NCI-H69 (cell line): ENCODE measurements around the gene REXO4.
"Not testable (repeated sequence)": the region's sequence is repeated elsewhere in the genome, so short reads cannot be mapped to it uniquely, and the experiment has no call there.

Experiments used
- DNase-seq: peaks from one replicate; lab custom pipeline; 2025; lab: John Stamatoyannopoulos, UW

Gene REXO4

DNA sequence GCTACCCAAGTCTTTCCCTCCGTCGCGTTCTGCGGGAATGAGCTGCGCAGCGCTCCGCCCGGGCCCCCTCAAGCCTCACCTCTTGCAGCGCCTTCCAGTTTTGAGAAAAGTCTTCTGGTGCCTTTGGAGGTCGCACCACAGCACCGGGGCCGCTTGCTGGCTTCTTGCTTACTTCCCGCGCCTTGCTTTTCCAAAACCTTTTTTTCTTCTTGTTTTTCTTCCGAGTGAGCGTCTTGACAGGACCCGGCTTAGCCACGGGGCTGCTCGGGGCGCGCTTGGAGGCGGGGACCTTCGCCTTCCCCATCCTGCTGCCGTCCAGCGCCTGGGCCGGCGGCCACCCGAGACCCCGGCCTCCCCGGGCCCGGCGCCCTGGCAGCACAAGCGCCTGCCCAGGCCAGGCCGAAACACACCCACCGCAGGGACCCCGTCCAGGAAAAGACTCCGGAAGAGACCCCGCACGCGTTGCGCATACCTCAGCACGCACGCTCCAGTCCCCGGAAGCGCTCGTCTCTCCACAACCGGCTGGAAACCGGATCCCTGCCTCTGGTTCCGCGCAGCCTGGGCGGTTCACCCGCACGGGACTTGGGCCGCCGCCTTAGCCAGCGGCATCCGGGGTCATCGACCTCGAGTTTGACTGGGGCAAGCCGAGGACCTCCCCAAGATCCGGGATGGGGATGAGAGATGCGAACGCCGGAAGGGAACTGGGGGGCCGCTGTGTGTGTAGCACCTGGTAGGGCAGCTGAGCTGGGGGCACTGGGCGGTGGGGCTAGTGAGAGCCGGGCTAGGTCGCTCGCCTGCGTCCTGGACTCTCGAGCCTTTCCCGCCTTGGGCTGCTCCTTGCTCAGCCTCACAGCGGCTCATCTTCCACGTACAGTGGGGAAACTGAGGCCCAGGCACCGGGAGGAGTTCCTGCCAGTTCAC is at the start of gene REXO4:
Gene REXO4, minus strand, starts transcription at position 470 of the 921 bp plus-strand sequence. Its CDS starts 166 bp downstream, at position 304.
- peak; percentile 90 for DNase-seq

GRCh38 chr9:133467101-133467500 is 49.3 kb upstream of the REXO4 start:
- no peak for DNase-seq

DNA sequence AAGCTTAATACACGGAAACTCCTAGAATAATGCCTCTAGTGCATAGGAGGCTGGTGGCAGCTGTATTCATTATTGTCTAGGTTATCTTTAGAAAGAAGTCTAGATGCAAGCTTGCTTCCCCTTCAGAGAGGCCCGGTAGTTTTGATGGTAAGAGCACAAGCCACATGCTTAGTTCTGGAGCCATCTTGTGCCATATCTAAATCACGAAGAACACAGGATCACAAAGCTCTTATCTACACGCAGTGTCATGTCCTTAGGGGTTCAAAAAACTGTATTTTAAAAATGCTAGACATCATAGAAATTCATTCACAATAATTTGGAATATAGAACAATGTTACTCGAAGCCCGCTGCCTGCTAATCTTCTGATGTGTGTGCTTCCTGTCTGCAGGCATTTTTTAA is 48.2 kb upstream of the REXO4 start:
- DNase-seq, result no peak

DNA sequence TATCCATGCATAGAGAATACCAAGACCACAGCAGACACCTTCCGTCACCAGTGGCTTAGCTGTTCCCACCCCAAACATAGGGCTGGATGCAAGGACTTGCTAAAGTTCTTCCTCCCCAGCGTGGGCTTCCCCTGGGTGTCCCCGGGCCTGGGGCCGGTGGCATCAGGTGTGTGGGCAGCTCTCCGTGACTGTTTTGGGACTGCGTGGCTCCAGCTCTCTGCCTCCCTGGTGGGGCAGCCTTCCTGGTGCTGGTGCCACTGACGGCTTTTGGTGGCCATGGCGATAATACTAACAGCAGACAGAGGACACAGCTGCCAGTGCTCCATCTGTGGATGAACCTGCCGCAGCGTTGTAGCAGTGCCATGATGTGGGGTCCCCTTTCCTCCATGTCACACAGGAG is 46.8 kb upstream of the REXO4 start:
- DNase-seq, result no peak

GRCh38 chr9:133463864-133464615 is 46.2 kb upstream of the REXO4 start:
- no peak for DNase-seq

- peak; percentile 27 for DNase-seq
These were observed 45.5 kb upstream of the REXO4 start for GRCh38 chr9:133463234-133463863.

GRCh38 chr9:133461975-133462374 is 44.2 kb upstream of the REXO4 start:
- peak; percentile 87 for DNase-seq

- DNase-seq, result peak; percentile 93
These were observed 42.8 kb upstream of the REXO4 start for GRCh38 chr9:133460405-133461175.

DNA sequence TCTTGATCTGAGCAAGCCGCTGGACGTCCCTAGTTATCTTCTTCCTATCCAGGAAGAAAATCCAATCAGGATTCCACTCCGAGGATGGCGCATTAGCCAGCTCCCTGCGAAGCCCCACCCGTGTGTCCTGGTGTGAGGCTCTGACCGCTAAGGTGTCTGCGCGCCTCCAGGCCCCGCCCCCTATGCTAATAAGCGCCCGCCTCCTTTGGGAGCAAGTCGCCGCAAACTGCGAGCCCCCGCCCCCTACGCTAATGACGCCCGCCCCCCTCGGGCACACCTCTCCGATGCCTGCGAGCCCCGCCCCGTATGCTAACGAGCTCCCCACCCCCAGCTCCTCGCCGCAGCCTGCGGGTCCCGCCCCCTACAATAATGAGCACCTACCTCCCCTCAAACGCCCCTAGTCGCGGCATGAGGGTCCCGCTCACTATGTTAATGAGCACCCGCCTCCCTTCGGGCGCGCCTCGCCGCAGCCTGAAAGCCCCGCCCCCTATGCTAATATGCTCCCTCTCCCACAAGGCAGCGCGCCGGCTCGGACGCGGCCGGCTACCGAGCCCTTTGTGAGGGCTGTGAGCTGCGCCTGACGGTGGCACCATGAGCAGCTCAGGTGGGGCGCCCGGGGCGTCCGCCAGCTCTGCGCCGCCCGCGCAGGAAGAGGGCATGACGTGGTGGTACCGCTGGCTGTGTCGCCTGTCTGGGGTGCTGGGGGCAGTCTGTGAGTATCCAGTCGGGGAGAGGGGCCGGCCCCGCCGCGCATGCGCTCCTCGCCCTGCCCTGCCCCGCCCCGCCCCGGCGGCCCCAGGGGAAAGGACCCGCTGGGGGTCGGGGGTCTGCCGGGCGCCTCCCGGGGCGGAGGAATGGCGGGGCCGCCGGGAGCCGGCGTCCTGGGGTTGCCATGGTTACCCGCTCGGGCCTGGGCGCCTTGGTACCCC is 41.9 kb upstream of the REXO4 start, which contains the start of gene CACFD1:
Gene CACFD1, plus strand, starts transcription at position 503 of the 929 bp plus-strand sequence. Its CDS starts 89 bp downstream, at position 592.
- DNase-seq, result peak; percentile 100

DNA sequence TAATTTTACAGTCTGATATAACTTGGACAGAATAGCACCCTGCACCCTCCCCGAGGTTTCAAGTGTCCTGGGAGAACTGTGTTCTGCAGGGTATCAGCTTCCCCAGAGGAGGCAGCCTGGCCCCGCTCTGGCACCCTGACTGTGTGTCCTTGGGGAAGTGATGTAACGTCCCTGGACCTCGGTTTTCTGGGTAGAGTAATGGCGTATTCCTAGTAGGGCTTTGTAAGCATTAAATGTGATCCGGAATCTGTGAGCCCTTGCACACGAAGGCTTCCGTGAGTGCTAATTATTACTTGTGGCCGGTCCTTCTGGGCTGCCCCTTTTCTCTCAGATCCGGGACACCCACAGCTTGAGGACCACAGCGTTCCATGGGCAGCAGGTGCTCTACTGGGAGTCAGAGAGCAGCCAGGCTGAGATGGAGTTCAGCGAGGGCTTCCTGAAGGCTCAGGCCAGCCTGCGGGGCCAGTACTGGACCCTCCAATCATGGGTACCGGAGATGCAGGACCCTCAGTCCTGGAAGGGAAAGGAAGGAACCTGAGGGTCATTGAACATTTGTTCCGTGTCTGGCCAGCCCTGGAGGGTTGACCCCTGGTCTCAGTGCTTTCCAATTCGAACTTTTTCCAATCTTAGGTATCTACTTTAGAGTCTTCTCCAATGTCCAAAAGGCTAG is 41.0 kb upstream of the REXO4 start:
- peak; percentile 49 for DNase-seq

GRCh38 chr9:133457748-133458147 is 39.9 kb upstream of the REXO4 start:
- no peak for DNase-seq

DNA sequence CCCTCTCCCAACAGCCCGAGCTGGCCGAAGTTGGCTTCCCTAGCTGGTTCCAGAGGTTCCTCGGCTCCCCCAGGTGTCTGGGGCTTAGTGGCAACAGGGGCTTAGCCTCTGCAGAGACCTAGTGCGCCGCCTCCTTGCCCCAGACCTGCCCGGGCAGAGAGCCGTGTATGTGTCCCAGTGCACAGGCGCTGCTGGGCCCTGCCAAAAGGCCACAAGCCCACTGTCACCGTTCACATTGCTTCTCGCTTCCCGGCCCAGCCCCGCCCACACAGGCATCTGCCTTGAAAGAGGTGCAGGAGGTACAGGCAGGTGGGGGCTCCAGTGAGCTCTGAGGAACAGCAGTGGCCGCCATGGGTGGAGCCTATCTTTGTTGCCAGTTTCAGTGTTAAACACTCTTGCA is 39.4 kb upstream of the REXO4 start:
- no peak for DNase-seq

- no peak for DNase-seq
These were observed 38.6 kb upstream of the REXO4 start for GRCh38 chr9:133456409-133456808.

GRCh38 chr9:133455936-133456335 is 38.1 kb upstream of the REXO4 start:
- DNase-seq, result no peak

- DNase-seq, result no peak
These were observed 37.3 kb upstream of the REXO4 start for GRCh38 chr9:133454943-133455673.

DNA sequence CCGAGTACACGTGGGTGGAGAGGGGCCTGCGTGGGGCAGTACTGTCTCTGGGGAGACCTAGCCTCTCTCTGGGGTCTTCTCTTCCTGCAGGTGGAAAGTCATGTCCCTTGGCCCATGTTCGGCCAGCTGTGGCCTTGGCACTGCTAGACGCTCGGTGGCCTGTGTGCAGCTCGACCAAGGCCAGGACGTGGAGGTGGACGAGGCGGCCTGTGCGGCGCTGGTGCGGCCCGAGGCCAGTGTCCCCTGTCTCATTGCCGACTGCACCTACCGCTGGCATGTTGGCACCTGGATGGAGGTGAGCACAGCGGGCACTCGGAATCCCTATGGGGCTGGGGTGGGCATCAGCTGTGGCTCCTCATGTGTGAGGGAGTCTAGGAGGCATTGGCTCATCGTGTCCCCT is 36.5 kb upstream of the REXO4 start:
- DNase-seq, result no peak

GRCh38 chr9:133453651-133454050 is 35.8 kb upstream of the REXO4 start:
- DNase-seq, result peak; percentile 45

- DNase-seq, result no peak
These were observed 34.8 kb upstream of the REXO4 start for GRCh38 chr9:133452562-133452961.

DNA sequence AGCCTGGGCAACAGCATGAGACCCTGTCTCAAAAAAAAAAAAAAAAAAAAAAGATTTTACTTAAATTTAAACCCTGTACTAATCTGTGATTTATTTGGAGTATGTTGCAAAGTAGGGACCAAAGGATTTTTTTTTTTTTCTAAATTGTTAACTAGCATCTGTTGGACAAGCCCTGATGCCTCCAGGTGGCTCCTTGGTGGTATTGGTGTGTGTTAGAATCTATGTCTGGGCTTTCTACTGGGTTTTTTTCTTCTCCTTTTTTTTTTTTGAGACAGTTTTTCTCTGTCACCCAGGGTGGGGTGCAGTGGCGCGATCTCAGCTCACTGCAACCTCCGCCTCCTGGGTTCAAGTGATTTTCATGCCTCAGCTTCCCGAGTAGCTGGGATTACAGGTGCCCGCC is 34.1 kb upstream of the REXO4 start:
- not testable (repeated sequence) for DNase-seq
